Esophagus (tissue), 2 donors: ENCODE data around the gene MPG. TPM values are rescaled to one million over a fixed set of nuclear protein-coding genes. Genes with fewer than 3 reads are reported as not detected.

Experiments used
- H3K27ac ChIP-seq, 2 donors: one replicate each; pipeline ENCODE4 v1.5.1; 2013; ENCODE audit warnings: low read depth in 2 of 2, mild to moderate bottlenecking in 2 of 2, inconsistent platforms in 1 of 2, low read length in 1 of 2, moderate library complexity in 1 of 2
- H3K27me3 ChIP-seq, 2 donors: one replicate each; pipeline ENCODE4 v1.6.1; 2013; ENCODE audit warnings: low read length in 2 of 2, control low read depth in 1 of 2, mild to moderate bottlenecking in 1 of 2; ENCODE audit not compliant: insufficient read depth in 2 of 2, control insufficient read depth in 1 of 2
- H3K36me3 ChIP-seq, 2 donors: one replicate each; pipeline ENCODE4 v1.6.1; 2013; ENCODE audit warnings: low read length in 1 of 2; ENCODE audit not compliant: control insufficient read depth in 2 of 2, insufficient read depth in 2 of 2
- H3K4me1 ChIP-seq, 2 donors: one replicate each; pipeline ENCODE4 v1.6.1; 2013; ENCODE audit warnings: low read length in 1 of 2; ENCODE audit not compliant: control insufficient read depth in 2 of 2, insufficient read depth in 2 of 2
- H3K4me3 ChIP-seq, 2 donors: one replicate each; pipeline ENCODE4 v1.5.1; 2013; ENCODE audit warnings: low read length in 2 of 2, mild to moderate bottlenecking in 2 of 2, low read depth in 1 of 2, moderate library complexity in 1 of 2
- H3K9me3 ChIP-seq, 2 donors: one replicate each; pipeline ENCODE4 v1.6.1; 2013; ENCODE audit warnings: mild to moderate bottlenecking in 2 of 2, low read depth in 1 of 2, low read length in 1 of 2, moderate library complexity in 1 of 2; ENCODE audit not compliant: control insufficient read depth in 2 of 2, insufficient read depth in 1 of 2
- WGBS, 2 donors: extraction: QIAGEN DNeasy Blood & Tissue Kit; methylation state at CpG; one replicate each; pipeline ENCODE4 v1.1.7; 2013; 5-methylcytosine and 5-hydroxymethylcytosine counted together
- polyA plus RNA-seq, 2 donors: library from polyadenylated mRNA; stranded (reverse); fragments of 200-250 nt; gene quantifications; one replicate each; pipeline ENCODE4 v1.2.3, GENCODE V29; 2013
- donor health status: healthy with polysubstance abuse.
- donor health status: Bipolar disorder and iron deficiency.

Gene MPG
- polyA plus RNA-seq, 2 donors, result 42.3 to 45.3 TPM

DNA sequence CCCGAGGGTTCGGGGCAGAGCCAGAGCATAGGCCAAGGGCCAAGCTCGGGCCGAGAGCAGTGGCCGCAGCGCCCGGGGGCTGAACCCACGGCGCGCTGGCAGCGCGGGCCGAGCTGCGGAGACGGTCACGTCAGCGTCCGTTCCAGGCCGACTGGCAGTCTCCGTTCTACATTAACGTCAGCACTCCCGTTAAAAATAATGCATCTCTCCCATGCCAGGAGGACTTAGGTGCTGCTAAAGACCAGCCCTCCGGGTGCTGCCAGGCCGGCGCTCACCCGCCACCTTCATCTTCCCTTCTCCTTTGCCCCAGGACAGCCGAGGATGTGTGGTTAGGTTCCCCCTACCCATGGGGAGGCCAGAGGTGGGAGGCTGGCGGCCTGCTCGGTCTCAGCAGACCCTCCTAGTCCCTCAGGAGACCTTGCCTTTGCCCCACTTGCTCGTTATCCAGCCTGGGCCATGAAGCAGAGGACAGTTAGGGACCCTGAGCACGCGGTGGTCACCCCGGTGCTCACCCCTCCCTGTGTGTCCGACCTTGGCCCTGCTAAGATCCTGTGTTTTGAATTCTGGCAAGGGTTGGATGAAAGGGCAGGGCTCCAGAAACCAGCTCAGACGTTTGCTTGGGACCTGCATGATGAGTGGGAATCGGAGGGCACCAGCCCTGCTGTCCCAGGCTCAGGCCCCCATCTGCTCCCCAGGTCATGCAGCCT, 572 bp downstream of the MPG start:
- Histone ChIP-seq H3K27ac (peak overlapping the region; percentile 87 to 93), H3K4me1 (peaks cover 15 to 37% of the 10 kb centered on the region in 2 donors), H3K4me3 (peak overlapping the region; percentile 76 to 88), H3K36me3 (peaks cover 0 to 19% of the 10 kb centered on the region in 2 donors), H3K27me3 (no peaks in the 10 kb centered on the region), H3K9me3 (no peaks in the 10 kb centered on the region)
- WGBS, 2 donors, result 5 to 7% methylated on average over 36 of the region's 36 CpGs

GRCh38 chr16:79151-80054, 1.4 kb downstream of the MPG start:
- Histone ChIP-seq H3K27ac (no peak overlapping the region), H3K27me3 (no peaks in the 10 kb centered on the region), H3K9me3 (no peaks in the 10 kb centered on the region), H3K36me3 (peaks cover 3 to 23% of the 10 kb centered on the region in 2 donors), H3K4me3 (no peak overlapping the region), H3K4me1 (peaks cover 17 to 32% of the 10 kb centered on the region in 2 donors)
- 73 to 74% methylated on average over 32 of the region's 32 CpGs for WGBS, 2 donors

DNA sequence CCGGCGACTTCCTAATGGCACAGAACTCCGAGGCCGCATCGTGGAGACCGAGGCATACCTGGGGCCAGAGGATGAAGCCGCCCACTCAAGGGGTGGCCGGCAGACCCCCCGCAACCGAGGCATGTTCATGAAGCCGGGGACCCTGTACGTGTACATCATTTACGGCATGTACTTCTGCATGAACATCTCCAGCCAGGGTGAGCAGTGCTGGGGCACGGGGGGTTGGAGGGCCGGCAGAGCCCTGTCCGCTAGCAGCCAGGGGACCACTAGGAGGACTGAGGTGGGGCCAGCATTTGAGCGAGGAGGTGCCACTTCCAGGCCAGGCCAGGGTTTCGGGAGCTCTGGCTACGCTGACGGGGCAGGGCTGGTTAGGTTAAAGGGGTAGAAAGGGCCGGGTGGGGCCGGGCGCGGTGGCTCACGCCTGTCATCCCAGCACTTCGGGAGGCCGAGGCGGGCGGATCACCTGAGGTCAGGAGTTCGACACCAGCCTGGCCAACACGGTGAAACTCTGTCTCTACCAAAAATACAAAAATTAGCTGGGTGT, 5.1 kb downstream of the MPG start:
- 88 to 90% methylated on average over 25 to 31 of the region's 31 CpGs for WGBS, 2 donors
- Histone ChIP-seq H3K36me3 (peaks cover 6 to 44% of the 10 kb centered on the region in 2 donors), H3K9me3 (no peaks in the 10 kb centered on the region), H3K4me3 (no peak overlapping the region), H3K4me1 (peaks cover 4 to 21% of the 10 kb centered on the region in 2 donors), H3K27ac (no peak overlapping the region), H3K27me3 (no peaks in the 10 kb centered on the region)

- Histone ChIP-seq H3K27me3 (no peaks in the 10 kb centered on the region), H3K27ac (peak overlapping the region; percentile 37 to 48), H3K4me3 (no peak overlapping the region), H3K4me1 (peaks cover 4 to 16% of the 10 kb centered on the region in 2 donors), H3K9me3 (no peaks in the 10 kb centered on the region), H3K36me3 (peaks cover 10 to 50% of the 10 kb centered on the region in 2 donors)
- 62 to 64% methylated on average over 21 of the region's 21 CpGs for WGBS, 2 donors
Measured at GRCh38 chr16:83781-84615, 6.0 kb downstream of the MPG start.

- H3K4me1 ChIP-seq, result peaks cover 4 to 11% of the 10 kb centered on the region in 2 donors
- H3K4me3 ChIP-seq, result no peak overlapping the region
- no peaks in the 10 kb centered on the region for H3K27me3 ChIP-seq
- 45 to 48% methylated on average over 7 of the region's 7 CpGs for WGBS, 2 donors
- H3K9me3 ChIP-seq, result no peaks in the 10 kb centered on the region
- peak overlapping the region; percentile 48 for H3K27ac ChIP-seq
- H3K36me3 ChIP-seq, result peaks cover 12 to 52% of the 10 kb centered on the region in 2 donors
Measured at GRCh38 chr16:84718-85406, 6.8 kb downstream of the MPG start.

- H3K36me3 ChIP-seq, result peaks cover 12 to 51% of the 10 kb centered on the region in 2 donors
- 68 to 78% methylated on average over 18 of the region's 18 CpGs for WGBS, 2 donors
Measured at GRCh38 chr16:85407-85782, 7.4 kb downstream of the MPG start.

DNA sequence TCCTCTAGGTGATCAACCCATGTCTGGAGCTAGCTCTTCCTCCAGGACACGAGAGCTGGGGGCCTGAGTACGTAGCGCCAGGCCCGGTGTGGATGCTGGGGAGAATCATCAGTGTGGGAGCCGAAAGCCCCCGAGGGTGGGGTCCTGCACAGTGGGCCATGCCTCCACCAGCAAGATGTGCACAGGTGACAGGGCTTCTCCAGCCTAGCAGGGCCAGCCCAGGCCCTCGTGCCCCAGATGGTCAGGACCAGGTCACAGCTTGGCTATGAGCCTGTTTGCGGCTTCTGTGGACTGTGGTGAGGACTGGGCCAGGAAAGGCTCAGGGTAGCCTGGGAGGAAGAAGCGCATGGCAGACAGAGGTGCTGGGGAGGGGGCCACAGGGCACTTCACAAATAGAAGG, 7.8 kb downstream of the MPG start:
- no peaks in the 10 kb centered on the region for H3K9me3 ChIP-seq
- H3K36me3 ChIP-seq, result peaks cover 12 to 50% of the 10 kb centered on the region in 2 donors
- no peaks in the 10 kb centered on the region for H3K27me3 ChIP-seq
- H3K4me1 ChIP-seq, result peaks cover 4 to 8% of the 10 kb centered on the region in 2 donors
- H3K27ac ChIP-seq, result no peak overlapping the region
- no peak overlapping the region for H3K4me3 ChIP-seq
- WGBS, 2 donors, result 75 to 76% methylated on average over 9 of the region's 9 CpGs

More at GRCh38 chr16:85407-85782, 7.4 kb downstream of the MPG start:
- no peaks in the 10 kb centered on the region for H3K9me3 ChIP-seq
- peaks cover 4 to 8% of the 10 kb centered on the region in 2 donors for H3K4me1 ChIP-seq
- no peaks in the 10 kb centered on the region for H3K27me3 ChIP-seq
- H3K4me3 ChIP-seq, result no peak overlapping the region
- peak overlapping the region in 1 of 2 donors; percentile 27 for H3K27ac ChIP-seq

DNA sequence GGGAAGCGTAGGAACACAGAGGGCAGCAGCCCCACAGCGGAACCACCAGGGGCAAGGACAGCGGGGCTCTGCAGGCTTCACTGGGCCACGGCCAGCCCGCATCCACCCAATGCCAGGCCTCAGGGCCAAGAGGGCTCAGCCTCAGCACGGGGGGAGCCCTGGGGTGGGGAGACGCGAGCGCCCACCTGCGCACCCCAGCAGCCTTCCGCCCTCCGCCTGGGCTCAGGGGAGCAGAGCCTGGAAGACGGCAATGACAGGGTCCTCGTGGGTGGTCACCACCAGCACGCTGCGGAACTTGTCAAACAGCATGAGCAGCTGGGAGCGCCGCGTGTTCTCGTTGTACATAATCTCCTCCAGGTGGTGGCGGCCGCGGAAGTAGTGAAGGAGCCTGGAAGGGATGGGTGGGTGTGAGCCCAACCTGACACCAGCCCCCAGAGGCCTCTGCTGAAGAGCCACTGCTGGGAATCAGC, 8.5 kb downstream of the MPG start:
- WGBS, 2 donors, result 78 to 83% methylated on average over 22 to 23 of the region's 23 CpGs
- H3K27me3 ChIP-seq, result no peaks in the 10 kb centered on the region
- H3K27ac ChIP-seq, result no peak overlapping the region
- H3K9me3 ChIP-seq, result no peaks in the 10 kb centered on the region
- H3K36me3 ChIP-seq, result peaks cover 12 to 49% of the 10 kb centered on the region in 2 donors
- H3K4me3 ChIP-seq, result no peak overlapping the region
- peaks cover 4 to 8% of the 10 kb centered on the region in 2 donors for H3K4me1 ChIP-seq
